ENCODE results near the gene HPS6. TPM values are rescaled to one million over a fixed set of nuclear protein-coding genes. Genes with fewer than 3 reads are reported as not detected.
A peak's percentile ranks its signal among the peaks of the same experiment; 100 is the strongest.

The HPS6 gene
- total RNA-seq, 1 experiment from 2014 or later = 31.7 TPM

GRCh38 chr10:102066399-102067088 lies 1.4 kb downstream of the HPS6 start:
- Histone ChIP-seq H3K9ac (ENCODE audit: low read length) (peak overlapping the region; percentile 94), H2AFZ (ENCODE audit: low read depth, low read length, poor library complexity, severe bottlenecking) (no peak overlapping the region)
- BruUV-seq (replicated peaks) = TSS peak; percentile 67

More at GRCh38 chr10:102066399-102067088, 1.4 kb downstream of the HPS6 start:
- Histone ChIP-seq H4K20me1 (ENCODE audit: insufficient read depth) (no peaks in the 10 kb centered on the region), H3K36me3 (ENCODE audit: control insufficient read depth in 1 of 2, insufficient read depth in 2 of 2, low read length in 2 of 2) (0 out of 4 replicates have a peak, but pooled peaks cover 0 to 2% of the 10 kb centered on the region in 2 experiments), H3K27ac (ENCODE audit: low read depth, low read length) (peak overlapping the region; percentile 94), H3K9me3 (ENCODE audit: control insufficient read depth in 1 of 2, insufficient read depth in 1 of 2, low read depth in 1 of 2, low read length in 2 of 2) (no peaks in the 10 kb centered on the region), H3K4me1 (ENCODE audit: control insufficient read depth in 1 of 2, insufficient read depth in 2 of 2, low read length in 2 of 2) (peaks cover 12 to 22% of the 10 kb centered on the region in 2 experiments), H3K79me2 (ENCODE audit: insufficient read depth, low read length) (peaks cover 31% of the 10 kb centered on the region), H3K4me3 (replicated peaks in 1 of 2; ENCODE audit: low read depth in 1 of 2, low read length in 2 of 2) (peak overlapping the region; percentile 77 to 89), H3K9me2 (ENCODE audit: insufficient read depth) (no peaks in the 10 kb centered on the region), H3K27me3 (ENCODE audit: insufficient read depth, low read length) (no peaks in the 10 kb centered on the region), H3K4me2 (ENCODE audit: low read length) (peak overlapping the region; percentile 88)
- DNase-seq (ENCODE audit: low read depth, low spot score) = no peak
- no peak for ATAC-seq
- ChIA-PET RAD21 (ENCODE audit: low non-redundant PET in 1 of 2, low total read pairs in 2 of 2, uncharacterized antibody in 2 of 2, unreplicated experiment in 2 of 2) (no interaction called here), POLR2A (interaction anchor here (0.6 to 2.4 kb wide), 3 partner anchors 8 to 227 kb away, joined by 3 to 10 read pairs (median 4); no protein-coding TSS in a partner anchor), CTCF (interaction anchor here (1.0 to 2.9 kb wide), 4 partner anchors 10 to 464 kb away, joined by 3 to 14 read pairs (median 3); partner anchors contain the start of gene ARMH3)
- intact Hi-C loops (cut with micrococcal nuclease) = no loop called here
- TF ChIP-seq POLR2AphosphoS5 (IDR thresholded peaks at IDR 0.05; ENCODE audit: low read depth, low read length) (no peak; the same call in 1 of the 2 replicates), YY1 (IDR thresholded peaks at IDR 0.05; ENCODE audit: extremely low read depth, insufficient replicate concordance, low read depth, low read length) (no peak), ZNF274 (IDR thresholded peaks at IDR 0.05; ENCODE audit: low read depth, low read length) (no peak), JUND (IDR thresholded peaks at IDR 0.05) (no peak), ZBTB33 (IDR thresholded peaks at IDR 0.05; ENCODE audit: extremely low read depth, insufficient replicate concordance, low read length) (no peak), EGR1 (IDR thresholded peaks at IDR 0.05; ENCODE audit: low read depth) (no peak)

Measured in HCT116 (cell line).